GM21528 (cell line): Measurements from ENCODE around the gene TOB1.
"Not testable (repeated sequence)": the region's sequence is repeated elsewhere in the genome, so short reads cannot be mapped to it uniquely, and the experiment has no call there.

ENCODE experiments used
- ATAC-seq: cut with Tn5 transposase; IDR thresholded peaks from one replicate; pipeline ENCODE4 v1.9.1; 2021; ENCODE audit warnings: mild to moderate bottlenecking, moderate library complexity; ENCODE audit not compliant: unreplicated experiment, low FRiP score

TOB1 gene

DNA sequence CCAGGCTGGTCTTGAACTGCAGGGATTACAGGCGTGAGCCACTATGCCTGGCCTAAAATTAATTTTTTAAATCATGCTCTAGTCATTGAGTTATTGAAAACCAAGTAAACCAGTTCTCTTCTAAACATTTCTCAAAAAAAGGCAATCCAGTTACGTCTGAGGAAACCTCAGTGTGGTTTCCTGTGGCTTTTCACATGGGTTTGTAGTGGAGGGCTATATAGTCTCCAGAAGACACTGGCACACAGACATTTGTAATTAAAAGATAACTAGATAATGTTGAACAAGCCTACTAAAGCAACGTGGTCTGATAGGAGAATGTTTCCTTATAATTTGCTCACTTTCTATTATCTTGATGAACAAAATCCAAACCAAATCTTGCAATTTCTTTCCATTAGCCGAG, 5.2 kb upstream of the TOB1 start:
- no peak for ATAC-seq

DNA sequence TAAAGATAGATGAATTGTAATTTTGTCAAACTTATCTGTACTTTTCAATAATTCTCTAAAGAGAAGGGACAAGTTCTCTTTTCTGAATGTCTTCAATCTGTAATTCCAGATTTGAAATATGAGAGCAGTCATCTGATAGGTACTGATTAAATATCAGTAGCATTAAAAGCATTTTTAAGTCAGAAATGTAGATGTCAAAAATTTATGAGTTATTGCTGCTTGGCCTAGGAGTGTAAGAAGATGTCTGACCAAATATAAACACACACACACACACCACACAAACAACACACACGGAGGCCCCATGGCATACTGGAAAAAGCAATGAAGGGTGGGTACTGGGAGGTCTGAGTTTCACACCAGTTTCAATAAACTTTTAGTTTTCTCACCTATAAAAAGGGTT, 2.4 kb upstream of the TOB1 start:
- no peak for ATAC-seq

DNA sequence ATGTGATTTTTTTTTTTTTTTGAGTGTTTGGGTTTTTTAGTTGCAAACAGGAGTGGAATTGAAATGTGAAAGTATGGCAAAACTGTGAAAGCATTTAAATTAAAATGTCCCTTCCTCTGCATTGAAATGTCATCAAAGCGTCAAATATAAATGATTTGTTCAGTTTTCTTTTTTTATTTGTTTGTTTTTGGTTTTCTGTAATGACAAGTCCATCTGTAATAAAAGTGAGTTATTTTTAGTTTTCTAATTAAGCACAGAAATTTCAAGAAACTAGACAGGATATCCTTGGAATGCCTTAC, 1.9 kb upstream of the TOB1 start:
- no peak for ATAC-seq

DNA sequence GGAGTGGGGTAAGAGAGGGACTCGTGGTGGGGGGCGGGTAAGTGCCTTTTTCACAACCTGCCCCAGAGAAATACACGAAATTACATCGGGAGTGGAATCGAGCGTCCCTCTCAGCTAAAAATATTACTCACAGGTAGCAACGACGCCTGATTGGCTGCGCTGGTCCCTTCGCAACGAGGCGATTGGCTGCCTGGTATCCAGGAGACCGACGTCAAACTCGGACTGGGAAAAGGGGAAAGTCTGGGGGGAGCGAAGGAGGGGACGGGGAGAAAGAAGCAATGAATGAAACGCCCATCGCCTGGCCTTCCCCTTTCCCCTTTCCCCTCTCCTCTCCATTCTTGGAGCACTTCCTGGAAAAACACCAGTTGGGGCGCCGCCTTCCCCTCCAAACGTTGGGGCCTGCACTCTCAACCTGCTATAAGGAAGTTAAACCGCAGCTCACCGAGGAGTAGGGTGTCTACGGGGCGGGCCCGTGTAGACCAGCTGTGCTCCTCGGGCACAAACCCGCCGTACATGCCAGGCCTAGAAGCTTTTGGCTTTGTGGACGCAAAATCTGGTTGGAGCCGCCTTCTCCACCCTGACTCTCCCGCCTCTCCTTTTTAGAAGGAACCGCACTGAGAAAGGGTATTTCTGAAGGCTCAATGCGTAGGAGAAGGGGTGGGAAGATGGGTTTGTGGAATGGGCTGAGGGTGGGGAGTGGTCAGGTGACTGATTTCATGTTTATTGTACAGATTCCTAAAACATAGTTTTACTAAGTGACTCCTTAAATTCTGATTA, 1.4 kb upstream of the TOB1 start:
- peak; percentile 40 for ATAC-seq

DNA sequence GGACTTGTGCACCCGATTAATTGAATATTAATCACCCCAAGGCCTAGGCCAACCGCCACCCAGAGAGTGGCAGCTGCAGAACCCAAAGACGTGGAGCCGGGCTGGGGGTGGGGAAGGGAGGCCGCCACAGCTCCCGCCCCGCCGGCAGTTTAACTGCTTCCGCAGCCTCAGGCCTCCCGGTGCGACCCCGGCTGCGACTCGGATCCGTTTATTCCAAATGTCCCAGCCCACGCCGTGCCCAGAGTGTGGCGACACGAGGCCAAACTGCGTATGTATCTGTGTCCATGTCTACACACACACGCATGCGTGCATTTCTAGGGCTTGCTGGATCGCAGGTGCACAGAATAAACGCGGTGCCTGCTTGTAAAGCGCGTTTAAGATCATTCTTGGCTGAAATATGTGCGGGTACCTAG, 802 bp upstream of the TOB1 start:
- peak; percentile 26 for ATAC-seq

DNA sequence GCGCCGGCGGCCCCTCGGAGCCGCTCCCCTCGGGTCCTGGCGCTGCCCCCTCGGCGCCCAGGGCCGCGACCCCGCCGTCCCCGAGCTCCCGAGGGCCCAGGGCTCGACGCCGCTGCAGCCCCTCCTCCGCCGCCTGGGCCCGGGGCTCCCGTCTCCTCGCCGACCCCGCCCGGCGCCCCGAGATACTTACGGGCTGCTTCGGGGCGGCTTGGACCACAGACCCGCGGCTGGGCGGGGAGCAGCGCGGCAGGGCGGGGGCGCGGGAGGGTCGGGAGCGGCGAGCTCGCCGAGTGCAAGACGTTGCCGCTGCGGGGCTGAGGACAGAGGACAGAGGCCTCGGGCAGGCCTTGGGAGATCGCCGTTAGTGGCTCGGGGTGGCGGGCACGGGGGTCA, 290 bp downstream of the TOB1 start:
- ATAC-seq: peak; percentile 10

DNA sequence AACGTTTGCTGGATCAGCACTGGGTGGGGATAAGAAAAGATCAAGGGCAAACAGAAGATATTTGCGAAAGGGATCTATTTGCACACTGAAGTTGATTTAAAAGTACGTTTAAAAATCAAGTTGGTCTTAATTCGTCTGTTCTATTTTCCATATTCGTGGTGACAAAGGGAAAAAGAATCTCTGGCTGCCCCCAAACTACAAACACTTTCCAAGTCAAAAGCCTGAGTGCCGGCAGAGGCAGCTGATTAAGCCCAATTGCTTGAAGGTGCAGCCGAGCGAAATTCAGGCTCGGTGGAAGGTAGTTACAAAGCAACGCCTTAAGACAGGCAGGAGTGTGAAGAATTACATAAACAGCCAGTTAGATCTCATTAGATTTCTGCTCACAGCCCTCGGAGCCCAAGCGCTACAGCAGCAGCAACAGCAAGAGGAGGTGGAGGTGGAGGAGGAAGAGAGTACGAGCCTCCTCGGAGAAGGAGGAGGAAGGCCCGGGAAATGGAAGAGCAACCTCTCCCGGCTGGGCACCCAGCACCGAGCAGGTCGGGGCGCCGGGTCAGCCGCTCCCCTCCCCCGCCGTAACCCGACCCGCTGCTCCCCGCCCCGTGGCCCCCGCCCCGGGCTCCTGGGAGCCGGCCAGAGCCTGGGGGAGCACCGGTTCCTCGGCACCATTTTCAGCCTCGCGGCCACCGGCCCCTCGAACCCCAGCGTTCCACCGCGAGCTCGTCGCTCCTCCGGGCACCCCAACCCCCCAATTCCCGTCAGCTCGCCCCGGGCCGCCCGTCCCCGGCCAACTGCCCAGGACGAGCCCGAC, 890 bp downstream of the TOB1 start:
- ATAC-seq: peak; percentile 27

DNA sequence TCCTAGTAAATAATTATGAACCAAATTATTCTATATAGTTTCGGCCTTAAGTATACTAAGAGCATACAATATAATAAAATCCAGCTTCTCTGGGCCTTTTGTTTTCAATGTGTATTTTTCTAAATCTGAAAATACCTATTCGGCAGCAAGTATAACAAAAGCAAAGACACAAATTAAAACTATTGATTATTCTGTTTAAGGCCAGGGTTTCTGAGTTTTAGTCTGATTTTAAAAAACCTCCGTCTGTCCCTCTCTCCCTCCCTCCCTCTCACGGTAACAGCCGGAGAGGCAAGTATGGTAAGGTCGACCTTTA, 1.5 kb downstream of the TOB1 start:
- ATAC-seq: no peak

DNA sequence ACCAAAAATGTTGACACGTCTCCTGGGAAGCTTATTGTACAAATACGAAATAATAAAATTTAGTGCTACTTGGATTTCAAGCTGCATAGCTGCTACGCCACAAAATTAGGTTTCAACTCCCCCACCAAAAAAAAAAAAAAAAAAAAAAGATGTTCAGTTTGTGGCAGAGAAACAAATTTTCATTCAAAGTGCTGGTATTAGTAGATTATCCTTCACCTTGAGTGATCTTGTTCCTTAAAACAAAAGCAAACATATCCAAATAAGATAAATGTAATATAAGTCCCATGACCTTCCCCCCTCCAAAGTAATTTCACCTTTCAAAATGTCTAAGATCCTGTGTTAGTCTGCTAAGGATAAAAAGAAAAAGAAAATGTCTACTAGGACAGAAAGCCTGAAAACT, 2.2 kb downstream of the TOB1 start:
- no peak for ATAC-seq

DNA sequence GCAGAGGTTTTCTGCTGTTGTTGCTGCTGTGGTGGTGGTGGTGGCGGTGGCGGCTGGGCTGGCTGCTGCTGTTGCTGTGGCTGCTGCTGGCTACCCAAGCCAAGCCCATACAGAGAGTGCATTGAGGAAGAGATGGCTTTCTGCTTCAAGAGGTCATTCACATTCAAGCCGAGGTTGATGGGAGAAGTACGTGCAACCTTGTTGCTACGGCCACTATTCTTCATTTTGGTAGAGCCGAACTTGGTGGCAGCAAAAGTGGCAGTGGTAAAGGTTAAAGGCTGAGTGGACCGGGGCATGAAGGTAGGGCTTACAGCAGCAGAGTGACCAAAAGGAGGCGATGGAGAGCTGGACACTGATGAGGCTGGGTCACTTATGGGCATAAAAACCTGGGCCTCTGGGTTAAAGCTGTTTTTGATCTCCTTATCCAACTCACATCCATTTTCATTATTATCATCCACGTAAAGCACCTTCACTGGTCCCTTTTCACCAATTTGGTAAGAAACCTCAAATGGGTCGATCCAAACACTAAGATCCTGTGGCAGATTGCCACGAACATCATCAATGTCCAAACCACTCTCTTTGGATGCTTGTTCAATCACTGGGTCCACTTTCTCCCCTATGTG, 2.8 kb downstream of the TOB1 start:
- ATAC-seq: no peak

DNA sequence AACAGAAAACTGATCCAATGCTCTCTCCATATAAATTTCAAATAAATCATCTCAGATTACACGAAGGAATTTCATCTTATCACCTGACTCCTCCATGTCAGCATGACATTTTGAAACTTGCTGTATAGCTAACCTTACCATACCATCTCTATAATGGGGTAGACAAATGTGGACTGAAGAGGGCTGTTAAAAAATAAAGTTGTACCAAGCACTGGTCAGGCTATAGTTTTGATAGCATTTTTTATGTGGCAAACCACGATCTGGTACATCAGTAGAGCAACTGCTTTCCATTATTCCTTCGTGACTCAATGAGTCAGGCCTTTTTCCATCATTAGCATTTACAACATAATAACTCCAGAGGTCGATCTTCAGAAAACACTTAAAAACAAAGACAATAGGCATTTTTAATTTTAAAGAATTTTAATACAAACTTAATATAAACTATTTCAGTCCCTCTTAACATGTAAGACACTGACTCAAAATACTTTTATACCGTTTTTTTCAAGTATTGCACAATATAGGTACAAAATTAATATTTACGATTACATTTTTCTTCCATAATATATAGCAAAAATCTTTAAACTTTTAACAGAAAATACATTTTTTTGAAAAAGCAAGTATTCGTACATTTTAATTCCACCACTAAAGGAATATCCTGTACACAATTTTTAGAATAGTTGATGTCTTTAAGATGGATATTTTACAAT, 4.2 kb downstream of the TOB1 start:
- ATAC-seq: no peak

DNA sequence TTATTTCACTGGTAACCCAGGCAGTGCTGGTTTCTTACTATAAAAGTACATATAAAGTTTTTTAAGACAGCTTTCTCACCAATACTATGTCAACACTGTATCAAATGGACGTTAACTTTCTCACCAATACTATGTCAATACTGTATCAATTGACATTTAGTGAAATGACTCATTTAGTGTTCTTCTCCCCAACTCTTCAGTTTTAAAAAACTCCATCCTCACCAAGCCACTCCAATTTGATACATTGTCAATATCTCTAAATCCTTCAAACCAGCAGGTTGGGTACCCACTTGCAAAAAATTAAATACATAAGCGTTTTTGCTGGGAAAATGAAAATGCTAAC, 4.8 kb downstream of the TOB1 start:
- no peak for ATAC-seq

DNA sequence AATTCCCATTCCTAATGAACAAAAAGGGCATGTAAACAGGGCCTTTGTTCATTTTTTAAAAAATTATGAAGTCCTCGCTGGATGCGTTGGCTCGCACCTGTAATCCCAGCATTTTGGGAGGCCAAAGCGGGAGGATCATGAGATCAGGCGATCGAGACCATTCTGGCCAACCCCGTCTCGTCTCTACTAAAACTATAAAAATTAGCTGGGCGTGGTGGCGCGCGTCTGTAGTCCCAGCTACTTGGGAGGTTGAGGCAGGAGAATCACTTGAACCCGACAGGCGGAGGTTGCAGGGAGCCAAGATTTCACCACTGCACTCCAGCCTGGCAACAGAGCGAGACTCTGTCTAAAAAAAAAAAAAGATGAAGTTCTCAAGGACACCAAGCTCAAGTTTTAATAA, 6.4 kb downstream of the TOB1 start:
- ATAC-seq: not testable (repeated sequence)

DNA sequence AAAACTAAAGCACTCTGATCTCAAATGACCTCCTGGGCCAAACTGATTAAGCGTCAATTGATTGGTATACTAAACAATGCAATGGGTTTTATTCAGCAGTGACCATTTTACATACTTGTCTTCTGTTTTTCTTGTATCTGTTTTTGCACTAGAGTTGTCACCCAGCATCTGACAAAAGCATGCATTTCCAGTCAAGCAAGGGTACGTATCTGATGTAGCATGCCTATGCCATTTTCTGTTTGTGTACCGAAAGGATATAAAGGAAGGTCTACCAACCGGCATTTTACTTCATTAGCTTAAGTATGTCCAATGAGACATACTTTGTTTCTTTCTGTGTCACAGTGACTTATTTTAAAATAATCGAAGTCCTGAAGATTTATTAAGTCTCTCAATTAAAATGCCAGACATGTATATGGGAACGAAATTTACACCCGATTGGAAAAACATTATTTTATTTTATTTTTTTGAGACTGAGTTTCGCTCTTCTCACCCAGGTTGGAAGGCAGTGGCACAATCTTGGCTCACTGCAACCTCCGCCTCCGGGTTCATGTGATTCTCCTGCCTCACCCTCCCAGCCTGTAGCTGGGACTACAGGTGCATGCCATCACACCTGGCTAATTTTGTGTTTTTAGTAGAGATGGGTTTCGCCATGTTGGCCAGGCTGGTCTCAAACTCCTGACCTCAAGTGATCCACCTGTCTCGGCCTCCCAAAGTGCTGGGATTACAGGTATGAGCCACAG, 7.5 kb downstream of the TOB1 start:
- no peak for ATAC-seq

DNA sequence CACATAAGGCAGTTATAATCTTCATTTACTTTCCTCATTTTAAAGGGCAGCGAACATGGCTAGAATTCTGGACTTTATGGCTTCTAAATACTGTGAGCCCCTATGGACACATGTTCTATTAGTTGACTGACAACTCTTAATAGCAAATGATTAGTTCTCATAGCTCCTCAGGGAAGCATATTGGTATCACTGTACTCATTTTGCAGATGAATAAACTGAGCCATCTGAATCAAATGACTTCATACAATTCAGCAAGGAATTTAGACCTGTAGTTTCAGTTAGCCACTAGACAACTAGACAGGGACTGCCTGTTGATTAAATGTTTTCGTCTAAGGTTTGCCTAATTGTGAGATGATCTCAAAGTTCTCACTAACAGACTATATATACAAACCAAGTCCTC, 9.7 kb downstream of the TOB1 start:
- ATAC-seq: no peak

DNA sequence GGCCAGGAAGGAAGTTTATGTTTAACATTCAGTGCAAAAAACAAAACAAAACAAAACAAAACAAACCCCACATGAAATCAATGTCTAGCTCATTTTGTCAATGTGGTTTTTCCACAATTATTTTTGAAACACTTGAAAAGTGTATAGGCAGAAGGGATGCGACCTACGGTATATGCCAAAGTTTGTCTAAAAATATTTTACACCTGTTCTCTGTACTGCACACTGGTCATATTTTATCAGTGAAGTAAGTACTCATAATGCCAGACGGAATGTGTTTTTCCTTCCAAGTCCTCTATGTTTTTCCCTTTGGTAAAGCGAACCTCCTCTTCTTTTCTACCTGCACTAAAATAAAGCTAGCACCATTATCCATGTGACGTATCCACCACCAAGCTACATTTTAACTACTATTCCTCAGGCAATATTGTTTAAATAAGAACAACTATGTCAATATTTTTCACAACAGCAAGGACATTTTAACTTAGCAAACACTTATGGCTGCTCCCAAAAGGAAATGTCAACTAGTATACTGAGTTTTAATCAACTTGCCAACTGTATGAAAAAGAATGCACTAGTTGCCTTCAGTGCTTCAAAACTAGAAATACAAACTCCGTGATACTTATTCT, 10.3 kb downstream of the TOB1 start:
- no peak for ATAC-seq

DNA sequence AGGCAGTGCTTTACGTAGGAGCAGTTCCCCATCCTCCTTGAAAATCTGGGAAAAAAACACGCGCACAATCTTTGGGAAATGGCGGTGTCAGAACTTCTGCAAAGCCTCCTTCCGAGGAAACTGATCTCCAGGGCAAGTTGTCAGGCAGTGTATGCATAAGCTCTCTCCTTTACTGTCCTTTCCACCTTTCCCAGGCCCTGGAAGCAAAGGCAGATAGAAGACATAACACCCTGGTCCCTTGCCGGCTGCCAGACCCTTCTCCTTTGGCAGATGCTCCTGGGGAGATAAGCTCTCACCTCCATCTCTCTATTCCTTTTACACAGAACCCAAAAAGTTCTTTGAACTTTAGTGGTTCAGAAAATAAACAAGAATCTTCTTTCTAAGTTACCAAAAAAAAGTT, 12.4 kb downstream of the TOB1 start:
- no peak for ATAC-seq

DNA sequence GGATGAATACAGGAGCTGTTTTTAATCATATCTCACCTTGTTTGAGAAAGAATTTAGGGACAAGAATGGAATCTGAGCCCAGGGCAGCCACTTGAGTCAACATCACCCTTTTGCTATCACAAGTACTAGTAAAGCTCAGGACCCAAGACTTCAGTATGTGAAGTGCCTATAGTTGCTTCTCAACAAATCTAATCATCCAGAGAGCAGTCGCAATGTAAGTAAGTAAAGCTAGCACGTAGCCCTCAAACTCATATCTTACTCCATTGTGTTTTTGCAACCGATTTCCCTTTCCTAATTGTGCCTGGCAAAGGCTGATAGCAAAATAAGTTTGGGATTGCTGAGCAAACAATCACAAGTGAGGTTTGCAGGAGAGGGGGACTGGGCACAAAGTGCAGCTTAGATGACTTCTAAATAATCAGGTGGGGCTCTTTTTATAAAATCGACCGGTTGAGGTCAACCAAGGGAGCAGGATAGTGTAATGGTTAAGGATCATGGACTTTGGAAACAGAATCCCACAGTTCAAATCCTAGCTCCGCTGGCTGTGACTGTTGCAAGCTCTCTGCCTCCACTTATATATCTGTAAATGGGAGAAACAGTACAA, 13.0 kb downstream of the TOB1 start:
- no peak for ATAC-seq

DNA sequence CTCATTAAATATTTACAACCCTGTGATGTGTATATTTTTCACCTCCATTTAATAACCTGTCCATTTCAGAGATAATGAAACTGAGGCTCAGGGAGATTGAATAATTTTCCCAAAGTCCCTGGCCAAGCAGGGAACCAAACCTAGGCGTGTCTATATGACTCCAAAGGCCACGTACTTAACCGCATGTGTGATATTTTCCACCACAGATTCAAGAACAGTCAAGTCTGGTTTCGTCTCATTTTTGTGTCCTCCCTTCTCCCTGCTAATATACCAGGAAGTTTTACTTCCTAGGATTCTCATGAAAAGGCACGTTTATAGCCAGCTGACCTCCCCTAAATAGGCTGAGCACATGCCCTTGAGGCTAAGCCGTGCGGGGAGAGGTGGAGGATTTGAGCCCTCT, 15.5 kb downstream of the TOB1 start:
- ATAC-seq: no peak

DNA sequence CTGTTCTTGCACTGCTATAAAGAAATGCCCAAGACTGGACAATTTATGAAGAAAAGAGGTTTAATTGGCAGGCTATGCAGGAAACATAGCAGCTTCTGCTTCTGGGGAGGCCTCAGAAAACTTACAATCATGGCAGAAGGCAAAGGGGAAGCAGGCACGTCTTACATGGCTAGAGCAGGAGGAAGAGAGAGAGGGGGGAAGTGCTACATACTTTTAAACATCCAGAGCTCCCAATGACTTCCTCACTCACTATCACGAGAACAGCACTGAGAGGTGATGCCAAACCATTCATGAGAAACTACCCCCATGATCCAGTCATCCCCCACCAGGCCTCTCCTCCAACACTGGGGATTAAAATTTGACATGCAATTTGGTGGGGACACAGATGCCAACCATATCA, 17.4 kb downstream of the TOB1 start:
- no peak for ATAC-seq
